ENCODE measurements around the gene MED13L.

DNA sequence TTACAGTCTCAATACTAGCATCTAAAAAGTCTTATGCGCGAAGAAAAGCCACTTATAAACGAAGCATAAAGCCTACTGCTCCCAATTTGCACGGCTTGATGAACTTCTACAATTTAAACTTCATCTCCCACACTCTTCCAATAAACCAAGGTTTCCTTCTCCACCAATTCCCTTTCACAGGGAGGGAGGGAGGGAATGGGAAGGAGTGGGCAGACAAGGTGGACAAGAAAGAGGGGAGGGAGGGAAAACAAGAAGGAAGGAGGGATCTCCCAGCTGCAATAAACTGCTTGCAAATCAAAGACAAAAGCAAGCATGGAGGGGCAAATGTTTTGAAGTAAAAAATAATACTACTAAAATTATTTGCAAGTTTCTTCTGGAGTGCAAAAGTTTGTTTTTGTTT is 64.5 kb downstream of the MED13L start:
- TF ChIP-seq ATF1 (CRISPR knock-in tag; IDR thresholded peaks at IDR 0.05) = no peak
- TF ChIP-seq, protein P1, sequence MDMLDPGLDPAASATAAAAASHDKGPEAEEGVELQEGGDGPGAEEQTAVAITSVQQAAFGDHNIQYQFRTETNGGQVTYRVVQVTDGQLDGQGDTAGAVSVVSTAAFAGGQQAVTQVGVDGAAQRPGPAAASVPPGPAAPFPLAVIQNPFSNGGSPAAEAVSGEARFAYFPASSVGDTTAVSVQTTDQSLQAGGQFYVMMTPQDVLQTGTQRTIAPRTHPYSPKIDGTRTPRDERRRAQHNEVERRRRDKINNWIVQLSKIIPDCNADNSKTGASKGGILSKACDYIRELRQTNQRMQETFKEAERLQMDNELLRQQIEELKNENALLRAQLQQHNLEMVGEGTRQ (CRISPR knock-in tag; IDR thresholded peaks at IDR 0.05) = no peak
- TF ChIP-seq, protein P2, sequence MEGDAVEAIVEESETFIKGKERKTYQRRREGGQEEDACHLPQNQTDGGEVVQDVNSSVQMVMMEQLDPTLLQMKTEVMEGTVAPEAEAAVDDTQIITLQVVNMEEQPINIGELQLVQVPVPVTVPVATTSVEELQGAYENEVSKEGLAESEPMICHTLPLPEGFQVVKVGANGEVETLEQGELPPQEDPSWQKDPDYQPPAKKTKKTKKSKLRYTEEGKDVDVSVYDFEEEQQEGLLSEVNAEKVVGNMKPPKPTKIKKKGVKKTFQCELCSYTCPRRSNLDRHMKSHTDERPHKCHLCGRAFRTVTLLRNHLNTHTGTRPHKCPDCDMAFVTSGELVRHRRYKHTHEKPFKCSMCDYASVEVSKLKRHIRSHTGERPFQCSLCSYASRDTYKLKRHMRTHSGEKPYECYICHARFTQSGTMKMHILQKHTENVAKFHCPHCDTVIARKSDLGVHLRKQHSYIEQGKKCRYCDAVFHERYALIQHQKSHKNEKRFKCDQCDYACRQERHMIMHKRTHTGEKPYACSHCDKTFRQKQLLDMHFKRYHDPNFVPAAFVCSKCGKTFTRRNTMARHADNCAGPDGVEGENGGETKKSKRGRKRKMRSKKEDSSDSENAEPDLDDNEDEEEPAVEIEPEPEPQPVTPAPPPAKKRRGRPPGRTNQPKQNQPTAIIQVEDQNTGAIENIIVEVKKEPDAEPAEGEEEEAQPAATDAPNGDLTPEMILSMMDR (IDR thresholded peaks at IDR 0.05) = no peak
- TF ChIP-seq, protein P3, sequence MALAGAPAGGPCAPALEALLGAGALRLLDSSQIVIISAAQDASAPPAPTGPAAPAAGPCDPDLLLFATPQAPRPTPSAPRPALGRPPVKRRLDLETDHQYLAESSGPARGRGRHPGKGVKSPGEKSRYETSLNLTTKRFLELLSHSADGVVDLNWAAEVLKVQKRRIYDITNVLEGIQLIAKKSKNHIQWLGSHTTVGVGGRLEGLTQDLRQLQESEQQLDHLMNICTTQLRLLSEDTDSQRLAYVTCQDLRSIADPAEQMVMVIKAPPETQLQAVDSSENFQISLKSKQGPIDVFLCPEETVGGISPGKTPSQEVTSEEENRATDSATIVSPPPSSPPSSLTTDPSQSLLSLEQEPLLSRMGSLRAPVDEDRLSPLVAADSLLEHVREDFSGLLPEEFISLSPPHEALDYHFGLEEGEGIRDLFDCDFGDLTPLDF (CRISPR knock-in tag; IDR thresholded peaks at IDR 0.05) = no peak

Measured in WTC11 (cell line).